OCI-LY7 (cell line): ENCODE measurements around the gene RNF138. TPM values are rescaled to one million over a fixed set of nuclear protein-coding genes. Genes with fewer than 3 reads are reported as not detected.

Experiments
- BruUV-seq: library from RNA; stranded (reverse); fragments of 400-500 nt; replicated peaks from 2 replicates; lab custom pipeline; 2021; lab: Mats Ljungman, UMichigan
- CTCF ChIA-PET: fragments of 300-600 bp; sonication (Branson Sonifier 250); formaldehyde crosslinking; loops from one replicate; lab custom pipeline; 2022; ENCODE audit warnings: antibody characterized with exemption; ENCODE audit not compliant: unreplicated experiment; lab: Charles Lee
- POLR2A ChIA-PET: fragments of 300-600 bp; sonication (Branson Sonifier 250); formaldehyde crosslinking; loops from one replicate; lab custom pipeline; 2022; ENCODE audit warnings: antibody characterized with exemption; lab: Charles Lee
- DNase-seq: peaks from one replicate; pipeline ENCODE4 v3.0.0-alpha.2; 2015; ENCODE audit warnings: low spot score
- H2AFZ ChIP-seq: fragments of 200-600 bp; sonication (generic), shearing (Covaris generic); 2 replicates; pipeline ENCODE4 v1.6.1; 2014; ENCODE audit warnings: mild to moderate bottlenecking, antibody characterized with exemption, low read length, moderate library complexity
- H3K27ac ChIP-seq: fragments of 200-600 bp; sonication (generic); 2 replicates; pipeline ENCODE4 v1.5.1; 2014; ENCODE audit warnings: mixed run types, low read depth, mild to moderate bottlenecking, moderate library complexity, low read length, inconsistent platforms; ENCODE audit not compliant: poor library complexity, severe bottlenecking
- H3K36me3 ChIP-seq: fragments of 200-600 bp; sonication (generic); 2 replicates; pipeline ENCODE4 v1.6.1; 2014; ENCODE audit warnings: mild to moderate bottlenecking, antibody characterized with exemption, low read length, moderate library complexity, mixed read lengths; ENCODE audit not compliant: insufficient read depth
- H3K4me1 ChIP-seq: fragments of 200-600 bp; sonication (generic); 2 replicates; pipeline ENCODE4 v1.5.1; 2014; ENCODE audit warnings: mild to moderate bottlenecking, low read length; ENCODE audit not compliant: insufficient read depth, poor library complexity, severe bottlenecking
- H3K4me2 ChIP-seq: fragments of 200-600 bp; sonication (generic); 2 replicates; pipeline ENCODE4 v1.6.1; 2014; ENCODE audit warnings: mild to moderate bottlenecking, low read length
- H3K4me3 ChIP-seq: fragments of 200-600 bp; sonication (generic); 2 replicates; pipeline ENCODE4 v1.5.1; 2014; ENCODE audit warnings: mild to moderate bottlenecking, low read depth, low read length; ENCODE audit not compliant: poor library complexity, severe bottlenecking
- H3K79me2 ChIP-seq: fragments of 200-600 bp; sonication (generic); 2 replicates; pipeline ENCODE4 v1.6.1; 2016; ENCODE audit warnings: low read depth, mild to moderate bottlenecking, low read length, moderate library complexity, mixed read lengths; ENCODE audit not compliant: insufficient read depth
- H3K9me2 ChIP-seq: fragments of 200-600 bp; sonication (generic); 2 replicates; pipeline ENCODE4 v1.6.1; 2016; ENCODE audit warnings: mild to moderate bottlenecking, low read length, mixed read lengths; ENCODE audit not compliant: insufficient read depth
- H3K9me3 ChIP-seq: fragments of 200-600 bp; sonication (generic); 2 replicates; pipeline ENCODE4 v1.6.1; 2014; ENCODE audit warnings: mild to moderate bottlenecking, mixed run types, low read length, mixed read lengths
- H4K20me1 ChIP-seq: fragments of 200-600 bp; sonication (generic); 2 replicates; pipeline ENCODE4 v1.6.1; 2014; ENCODE audit warnings: mild to moderate bottlenecking, antibody characterized with exemption, low read length, moderate library complexity, mixed read lengths; ENCODE audit not compliant: insufficient read depth
- CTCF ChIP-seq: fragments of 200-600 bp; sonication (generic); conservative IDR thresholded peaks from 2 replicates; pipeline ENCODE4 v1.5.1; 2014; ENCODE audit warnings: mild to moderate bottlenecking, antibody characterized with exemption, low read length, moderate library complexity, mixed read lengths
- EZH2phosphoT487 ChIP-seq: fragments of 200-600 bp; sonication (generic); IDR thresholded peaks from 2 replicates; pipeline ENCODE4 v1.6.1; 2018; ENCODE audit warnings: low read depth, borderline replicate concordance, mild to moderate bottlenecking, mixed run types, antibody characterized with exemption, low read length, moderate library complexity, mixed read lengths
- intact Hi-C: fragments of 100-400 bp; cut with micrococcal nuclease; formaldehyde crosslinking; loops from one replicate; pipeline ENCODE4 v1.10.0; 2022; ENCODE audit not compliant: unreplicated experiment
- total RNA-seq, 2 experiments: library from RNA; depleted of rRNA in 1 of 2; stranded (reverse); fragments of >200 nt in 1 of 2; shearing (Covaris generic) in 1 of 2; gene quantifications; 2 replicates each; pipeline ENCODE4 v1.2.3, GENCODE V29; 2014 to 2022

RNF138 gene
- total RNA-seq, 2 experiments from 2014 or later = 25.8 to 32.7 TPM

- TF ChIP-seq EZH2phosphoT487 = no peak
- H3K4me2 ChIP-seq = no peak overlapping the region
- no peak overlapping the region for H2AFZ ChIP-seq
- intact Hi-C loops = no loop called here
- no peaks in the 10 kb centered on the region for H4K20me1 ChIP-seq
- H3K4me1 ChIP-seq = no peaks in the 10 kb centered on the region
- H3K9me3 ChIP-seq = no peaks in the 10 kb centered on the region
- H3K36me3 ChIP-seq = no peaks in the 10 kb centered on the region
- ChIA-PET POLR2A (no interaction called here), CTCF (no interaction called here)
- no peaks in the 10 kb centered on the region for H3K79me2 ChIP-seq
- no peak overlapping the region for H3K27ac ChIP-seq
- no peak for DNase-seq
- no peak overlapping the region for H3K4me3 ChIP-seq
- H3K9me2 ChIP-seq = no peaks in the 10 kb centered on the region
- BruUV-seq = no TSS peak
Observed at GRCh38 chr18:32139835-32140283, 48.2 kb downstream of the RNF138 start.

- H3K27ac ChIP-seq = no peak overlapping the region
- no peak overlapping the region for H2AFZ ChIP-seq
- BruUV-seq = no TSS peak
- ChIA-PET CTCF (no interaction called here), POLR2A (no interaction called here)
- TF ChIP-seq CTCF (no peak), EZH2phosphoT487 (no peak)
- H3K79me2 ChIP-seq = no peaks in the 10 kb centered on the region
- DNase-seq = no peak
- H3K9me2 ChIP-seq = no peaks in the 10 kb centered on the region
- H3K36me3 ChIP-seq = no peaks in the 10 kb centered on the region
- no peaks in the 10 kb centered on the region for H4K20me1 ChIP-seq
- H3K4me1 ChIP-seq = no peaks in the 10 kb centered on the region
- H3K4me2 ChIP-seq = no peak overlapping the region
- intact Hi-C loops = no loop called here
- no peak overlapping the region for H3K4me3 ChIP-seq
- no peaks in the 10 kb centered on the region for H3K9me3 ChIP-seq
Observed at GRCh38 chr18:32148185-32148870, 56.7 kb downstream of the RNF138 start.

GRCh38 chr18:32152705-32153448 is 61.2 kb downstream of the RNF138 start:
- ChIA-PET CTCF (no interaction called here), POLR2A (no interaction called here)
- Histone ChIP-seq H3K9me2 (no peaks in the 10 kb centered on the region), H3K9me3 (no peaks in the 10 kb centered on the region), H3K4me1 (no peaks in the 10 kb centered on the region), H3K4me3 (no peak overlapping the region), H4K20me1 (no peaks in the 10 kb centered on the region), H3K27ac (no peak overlapping the region), H3K36me3 (no peaks in the 10 kb centered on the region), H3K4me2 (no peak overlapping the region), H3K79me2 (no peaks in the 10 kb centered on the region), H2AFZ (no peak overlapping the region)
- no peak for DNase-seq
- TF ChIP-seq CTCF (no peak), EZH2phosphoT487 (no peak)
- intact Hi-C loops = no loop called here
- no TSS peak for BruUV-seq
